ENCODE measurements around the gene AHNAK2. TPM values are rescaled to one million over a fixed set of nuclear protein-coding genes. Genes with fewer than 3 reads are reported as not detected.

The AHNAK2 gene
- total and polyA plus RNA-seq, 2 donors (not counting 1 experiment from before 2014, with no cell fraction given) = 6.6 to 106 TPM

DNA sequence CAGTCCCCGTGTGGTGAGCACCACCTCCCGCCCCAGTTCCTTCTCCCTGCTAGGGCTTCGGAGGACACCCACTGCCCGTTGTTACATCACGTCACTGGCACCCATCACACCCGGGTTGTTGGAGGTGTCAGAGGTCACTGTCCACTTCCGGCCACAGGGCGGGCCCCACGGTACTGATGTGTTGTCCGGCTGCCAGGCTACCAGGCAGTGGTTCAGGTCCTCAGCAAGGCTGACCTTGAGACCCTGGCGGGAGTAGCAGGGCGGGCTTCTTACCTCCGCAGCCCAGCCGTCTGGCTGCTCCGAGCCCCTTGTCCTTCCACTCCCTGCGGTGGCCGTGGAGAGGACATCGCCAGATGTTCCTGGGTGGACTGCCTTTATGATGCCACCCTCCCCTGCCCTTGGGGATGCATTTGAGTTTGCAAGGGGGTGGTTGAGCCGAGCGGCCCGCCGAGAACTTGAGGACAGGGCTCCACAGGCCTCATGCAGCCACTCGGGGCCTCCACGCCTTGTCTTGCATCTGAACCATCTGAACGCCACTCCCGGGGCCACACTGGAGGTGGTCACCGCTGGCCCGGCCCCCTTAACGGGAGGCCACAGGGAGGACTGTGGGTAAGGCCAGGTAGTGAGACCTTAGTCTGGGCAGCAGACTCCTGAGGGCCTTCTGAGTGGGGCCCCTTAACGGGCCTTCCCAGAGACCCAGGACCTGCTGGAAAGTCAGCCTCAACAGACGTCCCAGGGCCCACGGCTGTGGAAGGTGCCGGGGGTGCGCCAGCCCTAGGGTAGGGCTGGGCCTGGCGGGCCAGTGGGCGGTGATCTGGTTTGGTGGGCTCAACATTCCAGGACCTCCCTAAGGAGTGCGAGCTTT, 80.6 kb downstream of the AHNAK2 start:
- TF ChIP-seq EZH2 (IDR thresholded peaks at IDR 0.05; ENCODE audit: low read length, missing control alignments) = no peak
- no peaks in the 10 kb centered on the region for H3K9me3 ChIP-seq (ENCODE audit: control insufficient read depth, insufficient read depth, low read depth, low read length)

DNA sequence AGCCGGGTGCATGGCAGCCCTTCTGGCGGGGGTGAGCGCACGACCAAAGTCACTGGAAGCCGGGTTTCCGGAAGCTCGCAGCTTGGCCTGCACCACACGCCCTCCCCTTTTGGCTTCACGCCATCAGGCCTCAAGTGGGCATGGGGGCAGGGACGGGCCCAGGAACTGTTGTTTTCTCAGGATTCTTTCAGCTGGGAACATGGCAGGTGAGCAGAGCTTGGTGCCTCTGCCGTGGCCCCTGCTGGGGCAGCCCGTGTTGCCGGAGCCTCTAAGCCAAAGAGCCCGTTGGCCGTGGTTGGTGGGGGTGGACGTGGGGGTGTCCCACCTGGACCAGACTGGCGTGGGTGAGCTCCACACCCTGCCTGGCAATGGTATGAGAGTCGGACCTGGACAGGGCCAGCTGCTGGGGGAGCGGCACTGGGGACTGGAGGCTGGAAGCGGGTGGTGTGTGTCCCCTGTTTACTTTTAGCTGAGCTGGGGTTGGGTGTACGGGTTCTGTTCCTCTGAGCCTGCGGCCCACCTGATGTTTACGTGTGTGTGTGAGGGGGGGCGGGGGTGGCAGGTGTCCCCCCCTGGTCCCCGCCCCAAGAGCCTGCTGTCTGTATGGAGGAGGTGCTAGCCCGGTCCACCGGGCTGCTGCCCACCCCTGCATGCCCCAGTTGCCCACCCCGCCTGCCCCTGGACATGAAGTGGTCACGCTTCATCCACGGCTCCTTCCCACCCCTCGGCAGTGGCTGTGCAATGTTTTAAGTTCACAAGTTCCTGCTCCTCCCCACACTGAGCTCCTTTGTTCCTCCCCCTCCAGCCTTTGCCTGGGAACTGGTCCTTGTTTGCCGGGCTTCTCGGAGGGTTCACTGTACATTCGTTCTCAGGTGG, 82.2 kb downstream of the AHNAK2 start:
- H3K79me2 ChIP-seq (ENCODE audit: control insufficient read depth, insufficient read depth, low read length) = no peaks in the 10 kb centered on the region
- H4K20me1 ChIP-seq (ENCODE audit: control insufficient read depth, extremely low read depth, insufficient read depth, low read length) = no peaks in the 10 kb centered on the region
- no peaks in the 10 kb centered on the region for H3K27me3 ChIP-seq (ENCODE audit: control insufficient read depth, insufficient read depth, low read length)
- H3K9me3 ChIP-seq (ENCODE audit: control insufficient read depth, insufficient read depth, low read depth, low read length) = no peaks in the 10 kb centered on the region
- no peak overlapping the region for H2AFZ ChIP-seq (ENCODE audit: low read length)
- no peak overlapping the region for H3K27ac ChIP-seq (ENCODE audit: insufficient read depth, low read length)
- DNase-seq (ENCODE audit: low read depth in 2 of 2) = no peak
- peaks cover 3% of the 10 kb centered on the region for H3K36me3 ChIP-seq (ENCODE audit: control insufficient read depth, insufficient read depth, low read length)
- TF ChIP-seq, protein P1, sequence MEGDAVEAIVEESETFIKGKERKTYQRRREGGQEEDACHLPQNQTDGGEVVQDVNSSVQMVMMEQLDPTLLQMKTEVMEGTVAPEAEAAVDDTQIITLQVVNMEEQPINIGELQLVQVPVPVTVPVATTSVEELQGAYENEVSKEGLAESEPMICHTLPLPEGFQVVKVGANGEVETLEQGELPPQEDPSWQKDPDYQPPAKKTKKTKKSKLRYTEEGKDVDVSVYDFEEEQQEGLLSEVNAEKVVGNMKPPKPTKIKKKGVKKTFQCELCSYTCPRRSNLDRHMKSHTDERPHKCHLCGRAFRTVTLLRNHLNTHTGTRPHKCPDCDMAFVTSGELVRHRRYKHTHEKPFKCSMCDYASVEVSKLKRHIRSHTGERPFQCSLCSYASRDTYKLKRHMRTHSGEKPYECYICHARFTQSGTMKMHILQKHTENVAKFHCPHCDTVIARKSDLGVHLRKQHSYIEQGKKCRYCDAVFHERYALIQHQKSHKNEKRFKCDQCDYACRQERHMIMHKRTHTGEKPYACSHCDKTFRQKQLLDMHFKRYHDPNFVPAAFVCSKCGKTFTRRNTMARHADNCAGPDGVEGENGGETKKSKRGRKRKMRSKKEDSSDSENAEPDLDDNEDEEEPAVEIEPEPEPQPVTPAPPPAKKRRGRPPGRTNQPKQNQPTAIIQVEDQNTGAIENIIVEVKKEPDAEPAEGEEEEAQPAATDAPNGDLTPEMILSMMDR (conservative IDR thresholded peaks at IDR 0.05 in 1 of 2, IDR thresholded peaks at IDR 0.05 in 1 of 2; ENCODE audit: low read depth in 1 of 2, low read length in 2 of 2) = no peak
- TF ChIP-seq EZH2 (IDR thresholded peaks at IDR 0.05; ENCODE audit: low read length, missing control alignments) = no peak
- H3K9ac ChIP-seq (ENCODE audit: insufficient read depth, low read length) = no peak overlapping the region
- H3K4me1 ChIP-seq (ENCODE audit: control insufficient read depth, extremely low read depth, insufficient read depth, low read length) = no peaks in the 10 kb centered on the region
- no peak overlapping the region for H3K4me2 ChIP-seq (ENCODE audit: extremely low read depth, insufficient read depth, low read length)
- H3K4me3 ChIP-seq (replicated peaks in 1 of 4; ENCODE audit: control extremely low read depth in 1 of 4, insufficient read depth in 1 of 4, low read depth in 3 of 4, low read length in 4 of 4) = no peak overlapping the region

More for the DNA sequence above, 80.6 kb downstream of the AHNAK2 start:
- H3K79me2 ChIP-seq (ENCODE audit: control insufficient read depth, insufficient read depth, low read length) = no peaks in the 10 kb centered on the region
- no peak overlapping the region for H3K4me2 ChIP-seq (ENCODE audit: extremely low read depth, insufficient read depth, low read length)
- H3K4me1 ChIP-seq (ENCODE audit: control insufficient read depth, extremely low read depth, insufficient read depth, low read length) = no peaks in the 10 kb centered on the region
- H4K20me1 ChIP-seq (ENCODE audit: control insufficient read depth, extremely low read depth, insufficient read depth, low read length) = no peaks in the 10 kb centered on the region
- no peak overlapping the region for H3K9ac ChIP-seq (ENCODE audit: insufficient read depth, low read length)
- no peak overlapping the region for H3K4me3 ChIP-seq (replicated peaks in 1 of 4; ENCODE audit: control extremely low read depth in 1 of 4, insufficient read depth in 1 of 4, low read depth in 3 of 4, low read length in 4 of 4)
- peaks cover 3% of the 10 kb centered on the region for H3K36me3 ChIP-seq (ENCODE audit: control insufficient read depth, insufficient read depth, low read length)
- H3K27ac ChIP-seq (ENCODE audit: insufficient read depth, low read length) = no peak overlapping the region
- no peak overlapping the region for H2AFZ ChIP-seq (ENCODE audit: low read length)
- H3K27me3 ChIP-seq (ENCODE audit: control insufficient read depth, insufficient read depth, low read length) = no peaks in the 10 kb centered on the region
- DNase-seq (ENCODE audit: low read depth in 2 of 2) = no peak

DNA sequence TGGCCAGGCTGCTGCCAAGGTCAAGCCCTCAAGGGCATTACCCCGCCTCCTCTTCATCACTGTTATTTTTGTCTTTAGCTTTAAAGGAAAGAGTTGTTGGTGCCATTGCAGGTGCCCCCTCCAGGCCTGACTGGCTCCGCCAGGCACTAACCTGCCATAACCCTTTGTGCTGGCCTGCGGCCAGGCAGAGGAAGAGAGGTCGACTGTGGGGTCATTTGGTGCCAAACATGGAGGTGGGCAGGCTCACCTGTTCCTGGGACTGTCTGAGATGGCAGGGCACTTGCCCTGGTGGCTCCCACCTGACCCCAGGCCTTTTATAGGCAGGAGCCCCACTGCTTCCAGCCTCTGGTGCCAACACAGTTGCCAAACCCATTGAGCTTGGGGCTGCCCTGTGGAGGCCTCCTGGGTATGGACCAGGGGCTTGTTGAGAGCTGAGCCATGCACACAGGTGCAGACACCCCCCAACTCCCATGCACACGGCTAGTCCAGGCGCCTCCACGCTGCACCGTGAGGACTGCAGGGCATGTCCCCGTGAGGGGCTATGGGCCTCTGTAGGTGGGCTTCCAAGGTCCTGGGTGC, 82.9 kb downstream of the AHNAK2 start:
- H3K4me2 ChIP-seq (ENCODE audit: extremely low read depth, insufficient read depth, low read length) = no peak overlapping the region
- H3K9ac ChIP-seq (ENCODE audit: insufficient read depth, low read length) = no peak overlapping the region
- H3K9me3 ChIP-seq (ENCODE audit: control insufficient read depth, insufficient read depth, low read depth, low read length) = no peaks in the 10 kb centered on the region
- H3K27ac ChIP-seq (ENCODE audit: insufficient read depth, low read length) = no peak overlapping the region
- TF ChIP-seq, protein P1 (conservative IDR thresholded peaks at IDR 0.05 in 1 of 2, IDR thresholded peaks at IDR 0.05 in 1 of 2; ENCODE audit: low read depth in 1 of 2, low read length in 2 of 2) = no peak
- TF ChIP-seq EZH2 (IDR thresholded peaks at IDR 0.05; ENCODE audit: low read length, missing control alignments) = no peak
- no peaks in the 10 kb centered on the region for H3K79me2 ChIP-seq (ENCODE audit: control insufficient read depth, insufficient read depth, low read length)
- H3K36me3 ChIP-seq (ENCODE audit: control insufficient read depth, insufficient read depth, low read length) = peaks cover 3% of the 10 kb centered on the region
- no peak overlapping the region for H2AFZ ChIP-seq (ENCODE audit: low read length)
- no peaks in the 10 kb centered on the region for H4K20me1 ChIP-seq (ENCODE audit: control insufficient read depth, extremely low read depth, insufficient read depth, low read length)
- no peaks in the 10 kb centered on the region for H3K4me1 ChIP-seq (ENCODE audit: control insufficient read depth, extremely low read depth, insufficient read depth, low read length)
- H3K4me3 ChIP-seq (replicated peaks in 1 of 4; ENCODE audit: control extremely low read depth in 1 of 4, insufficient read depth in 1 of 4, low read depth in 3 of 4, low read length in 4 of 4) = no peak overlapping the region
- no peak for DNase-seq (ENCODE audit: low read depth in 2 of 2)
- no peaks in the 10 kb centered on the region for H3K27me3 ChIP-seq (ENCODE audit: control insufficient read depth, insufficient read depth, low read length)

Data from fibroblast of lung (primary cell).